Adipocyte (in vitro differentiated cells): ENCODE data around the gene TRPV3.
"Not testable (repeated sequence)": the region's sequence is repeated elsewhere in the genome, so short reads cannot be mapped to it uniquely, and the experiment has no call there.

Experiments
- DNase-seq: peaks from one replicate; pipeline ENCODE4 v3.0.0-alpha.2; 2015; ENCODE audit warnings: low read depth
- H3K27me3 ChIP-seq: replicated peaks from 2 replicates; pipeline ENCODE4 v1.7.0; 2013; ENCODE audit warnings: mild to moderate bottlenecking, low read length, moderate library complexity; ENCODE audit not compliant: control insufficient read depth, insufficient read depth
- H3K36me3 ChIP-seq: 2 replicates; pipeline ENCODE4 v1.7.0; 2013; ENCODE audit warnings: low read length, mild to moderate bottlenecking, moderate library complexity; ENCODE audit not compliant: control insufficient read depth, insufficient read depth, severe bottlenecking
- H3K4me1 ChIP-seq: 2 replicates; pipeline ENCODE4 v1.7.0; 2013; ENCODE audit warnings: mild to moderate bottlenecking, low read length, moderate library complexity; ENCODE audit not compliant: control insufficient read depth, insufficient read depth
- H3K4me3 ChIP-seq: 2 replicates; pipeline ENCODE4 v1.7.0; 2013; ENCODE audit warnings: mild to moderate bottlenecking, low read length, moderate library complexity
- H3K9ac ChIP-seq: 2 replicates; pipeline ENCODE4 v1.7.0; 2013; ENCODE audit warnings: mild to moderate bottlenecking, low read length, moderate library complexity
- H3K9me3 ChIP-seq: 2 replicates; pipeline ENCODE4 v1.7.0; 2013; ENCODE audit warnings: mild to moderate bottlenecking, low read length, moderate library complexity; ENCODE audit not compliant: control insufficient read depth

Gene TRPV3

GRCh38 chr17:3466355-3466754, 91.3 kb downstream of the TRPV3 start:
- not testable (repeated sequence) for H3K4me1 ChIP-seq, DNase-seq, H3K36me3 ChIP-seq, H3K27me3 ChIP-seq, H3K9me3 ChIP-seq, H3K4me3 ChIP-seq, H3K9ac ChIP-seq
